ENCODE results near the gene OR1I1. TPM values are rescaled to one million over a fixed set of nuclear protein-coding genes. Genes with fewer than 3 reads are reported as not detected.

Gene OR1I1
- total RNA-seq, 1 experiment from 2014 or later: not detected

DNA sequence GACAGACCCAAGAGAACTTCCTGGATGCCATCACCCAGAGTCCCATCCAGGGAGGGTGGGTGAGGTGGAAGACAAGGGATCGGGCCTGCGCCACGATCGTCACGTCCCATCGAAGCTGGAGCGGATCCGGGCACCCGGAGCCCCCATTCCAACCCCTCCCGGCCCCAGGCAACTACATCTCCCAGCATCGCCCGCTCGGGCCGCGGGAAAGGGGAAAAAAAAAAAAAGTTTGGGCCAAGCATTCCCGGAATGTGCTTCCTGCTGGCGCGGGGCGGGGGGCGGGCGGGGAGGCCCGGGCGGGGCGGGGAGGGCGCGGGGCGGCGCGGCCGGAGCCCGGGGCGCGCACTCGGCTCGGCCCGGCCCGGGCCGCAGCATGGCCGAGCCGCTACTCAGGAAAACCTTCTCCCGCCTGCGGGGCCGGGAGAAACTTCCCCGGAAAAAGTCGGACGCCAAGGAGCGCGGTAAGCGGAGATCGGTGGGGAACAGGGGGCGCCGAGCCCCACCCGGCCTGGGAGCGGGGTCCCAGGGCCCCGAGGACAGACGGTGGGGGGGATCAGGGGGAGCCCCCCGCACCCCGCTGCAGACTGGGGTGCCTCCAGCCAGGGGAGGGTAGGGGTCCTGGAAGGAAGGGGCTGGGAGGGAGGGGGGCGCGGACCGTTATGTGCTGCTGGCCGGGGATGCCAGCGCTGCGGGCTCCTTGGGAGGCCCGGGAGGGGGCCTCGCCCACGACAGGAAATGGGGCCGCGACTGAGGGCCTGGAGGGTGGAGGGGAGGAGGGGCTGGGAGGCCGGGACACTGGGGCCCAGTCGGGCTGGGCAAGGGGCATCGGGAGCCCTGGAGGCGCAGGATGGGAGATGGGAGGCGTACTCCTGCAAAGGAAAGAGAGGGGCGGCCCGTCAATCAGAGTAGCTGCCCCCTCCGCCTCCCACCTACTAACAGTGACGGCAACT lies 25.3 kb downstream of the OR1I1 start, which contains the start of gene SYDE1:
TSS of gene SYDE1 (plus strand) at position 341 of the 950 bp plus-strand sequence. CDS start at position 374, 33 bp downstream.
- no peak within 1 kb of the TSS for H2BK15ac ChIP-seq (ENCODE audit: low read depth, low read length)
- H2BK20ac ChIP-seq (ENCODE audit: low read depth, low read length, poor library complexity, severe bottlenecking): no peak within 1 kb of the TSS
- H4K20me1 ChIP-seq (ENCODE audit: control insufficient read depth, insufficient read depth, insufficient read length): no peaks in the 10 kb centered on the region
- H3K18ac ChIP-seq (ENCODE audit: insufficient read length, low read depth, low read length): peak within 1 kb of the TSS; percentile 94
- peaks cover 15 to 17% of the 10 kb centered on the region in 2 experiments for H3K4me1 Mint-ChIP-seq
- peaks cover 18 to 32% (median 26%) of the 10 kb centered on the region in 3 experiments for H3K36me3 Mint-ChIP-seq (ENCODE audit: insufficient read depth in 1 of 3, low read depth in 3 of 3)
- DNase-seq: peak; percentile 81
- H2BK5ac ChIP-seq (ENCODE audit: insufficient read length, low read length): no peak within 1 kb of the TSS
- H3K9ac ChIP-seq (ENCODE audit: extremely low read depth, insufficient read length, low read length): peak within 1 kb of the TSS; percentile 92
- H4K5ac ChIP-seq (ENCODE audit: insufficient read length, low read depth, low read length): no peak within 1 kb of the TSS
- WGBS (ENCODE audit: extremely low coverage, insufficient read length, low lambda C conversion rate): no CpG with 5 or more reads among the region's 78 CpGs
- H4K91ac ChIP-seq (ENCODE audit: insufficient read length, low read depth, low read length): no peak within 1 kb of the TSS
- H3K27ac ChIP-seq (ENCODE audit: insufficient read length, low read depth, low read length): no peak within 1 kb of the TSS
- H3K4ac ChIP-seq (ENCODE audit: low read depth, low read length): no peak within 1 kb of the TSS
- H3K14ac ChIP-seq (ENCODE audit: insufficient read depth, low read length): peak within 1 kb of the TSS; percentile 94
- no peaks in the 10 kb centered on the region for H3K27me3 ChIP-seq (ENCODE audit: insufficient read depth, low read length)
- H3T11ph ChIP-seq (ENCODE audit: low read length): no peak within 1 kb of the TSS
- no peak within 1 kb of the TSS for H2BK12ac ChIP-seq (ENCODE audit: insufficient read length, low read depth, low read length)
- H3K4me3 Mint-ChIP-seq: peak within 1 kb of the TSS; percentile 78 to 87
- H3K4me1 ChIP-seq (ENCODE audit: insufficient read depth, low read length): no peaks in the 10 kb centered on the region; the same call in 1 of the 2 replicates
- H2AK5ac ChIP-seq (ENCODE audit: insufficient read length, low read length): no peak within 1 kb of the TSS
- no peak within 1 kb of the TSS for H4K8ac ChIP-seq (replicated peaks; ENCODE audit: insufficient read length, low read depth, low read length)
- H3K4me2 ChIP-seq (ENCODE audit: insufficient read depth, insufficient read length, low read length): peak within 1 kb of the TSS; percentile 73
- H3K79me2 ChIP-seq (ENCODE audit: insufficient read depth, low read length): no peaks in the 10 kb centered on the region
- H3K56ac ChIP-seq (ENCODE audit: insufficient read length, low read depth, low read length): no peak within 1 kb of the TSS
- no peak within 1 kb of the TSS for H2BK120ac ChIP-seq (ENCODE audit: low read depth, low read length, poor library complexity, severe bottlenecking)
- no peaks in the 10 kb centered on the region for H3K79me1 ChIP-seq (ENCODE audit: insufficient read depth, low read depth, low read length, poor library complexity, severe bottlenecking)
- no peak within 1 kb of the TSS for H3K23ac ChIP-seq (ENCODE audit: insufficient read length, low read depth, low read length)
- peaks cover 10% of the 10 kb centered on the region for H3K23me2 ChIP-seq (ENCODE audit: insufficient read length, low read depth, low read length, poor library complexity, severe bottlenecking)
- H3K27me3 Mint-ChIP-seq (ENCODE audit: low read depth): peaks cover 1% of the 10 kb centered on the region; the same call in 1 of the 2 replicates
- peak within 1 kb of the TSS; percentile 82 for H2AFZ ChIP-seq (ENCODE audit: low read length)
- H3K9me3 ChIP-seq (ENCODE audit: control insufficient read depth, low read depth, low read length): no peaks in the 10 kb centered on the region
- peak within 1 kb of the TSS; percentile 65 to 91 (median 85) for H3K27ac Mint-ChIP-seq
- H3K9me3 Mint-ChIP-seq: peaks cover 15 to 20% of the 10 kb centered on the region in 2 experiments
- TF ChIP-seq CTCF (conservative IDR thresholded peaks at IDR 0.05): no peak
